Glomerular endothelial cell (primary cell): Measurements from ENCODE around the gene ZMYND8. TPM values are rescaled to one million over a fixed set of nuclear protein-coding genes. Genes with fewer than 3 reads are reported as not detected.
"Not testable (repeated sequence)": the region's sequence is repeated elsewhere in the genome, so short reads cannot be mapped to it uniquely, and the experiment has no call there.

Experiments
- DNase-seq: peaks from one replicate; pipeline ENCODE4 v3.0.0-alpha.2; 2011; ENCODE audit warnings: low read depth, low spot score; ENCODE audit errors: extremely low read depth
- total RNA-seq: library from RNA; depleted of rRNA; stranded (reverse); fragments of >200 nt; gene quantifications from 2 replicates; pipeline ENCODE4 v1.2.3, GENCODE V29; 2015

ZMYND8 gene
- total RNA-seq, 1 donor from 2014 or later, result 44.0 TPM

- no peak for DNase-seq
These were observed 16.8 kb upstream of the ZMYND8 start for GRCh38 chr20:47373206-47373733.

GRCh38 chr20:47370850-47371782, 14.6 kb upstream of the ZMYND8 start:
- no peak for DNase-seq

DNA sequence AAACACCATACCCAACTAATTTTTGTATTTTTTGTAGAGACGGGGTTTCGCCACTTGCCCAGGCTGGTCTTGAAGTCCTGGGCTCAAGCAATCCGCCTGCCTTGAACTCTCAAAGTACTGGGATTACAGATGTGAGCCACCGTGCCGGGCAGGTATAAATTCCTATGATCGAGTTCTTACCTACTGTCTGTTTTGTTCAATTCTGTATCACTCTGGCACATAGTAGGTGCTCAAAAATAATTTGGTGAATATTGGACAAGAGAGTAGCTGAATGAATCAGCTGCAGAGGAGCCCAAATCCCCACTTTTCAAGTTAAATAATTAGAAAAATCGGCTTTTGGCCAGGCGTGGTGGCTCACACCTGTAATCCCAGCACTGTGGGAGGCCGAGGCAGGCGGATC, 13.7 kb upstream of the ZMYND8 start:
- DNase-seq, result no peak

- no peak for DNase-seq
These were observed 11.8 kb upstream of the ZMYND8 start for GRCh38 chr20:47368301-47368700.

DNA sequence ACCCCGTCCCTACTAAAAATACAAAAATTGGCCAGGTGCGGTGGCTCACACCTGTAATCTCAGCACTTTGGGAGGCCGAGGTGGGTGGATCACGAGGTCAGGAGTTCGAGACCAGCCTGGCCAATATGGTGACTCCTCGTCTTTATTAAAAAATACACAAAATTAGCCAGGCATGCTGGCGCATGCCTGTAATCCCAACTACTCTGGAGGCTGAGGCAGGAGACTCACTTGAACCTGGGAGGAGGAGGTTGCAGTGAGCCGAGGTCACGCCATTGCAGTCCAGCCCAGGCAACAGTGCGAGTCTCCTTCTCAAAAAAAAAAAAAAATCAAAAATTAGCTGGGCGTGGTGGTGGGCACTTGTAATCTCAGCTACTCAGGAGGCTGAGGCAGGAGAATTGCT, 9.8 kb upstream of the ZMYND8 start:
- not testable (repeated sequence) for DNase-seq

DNA sequence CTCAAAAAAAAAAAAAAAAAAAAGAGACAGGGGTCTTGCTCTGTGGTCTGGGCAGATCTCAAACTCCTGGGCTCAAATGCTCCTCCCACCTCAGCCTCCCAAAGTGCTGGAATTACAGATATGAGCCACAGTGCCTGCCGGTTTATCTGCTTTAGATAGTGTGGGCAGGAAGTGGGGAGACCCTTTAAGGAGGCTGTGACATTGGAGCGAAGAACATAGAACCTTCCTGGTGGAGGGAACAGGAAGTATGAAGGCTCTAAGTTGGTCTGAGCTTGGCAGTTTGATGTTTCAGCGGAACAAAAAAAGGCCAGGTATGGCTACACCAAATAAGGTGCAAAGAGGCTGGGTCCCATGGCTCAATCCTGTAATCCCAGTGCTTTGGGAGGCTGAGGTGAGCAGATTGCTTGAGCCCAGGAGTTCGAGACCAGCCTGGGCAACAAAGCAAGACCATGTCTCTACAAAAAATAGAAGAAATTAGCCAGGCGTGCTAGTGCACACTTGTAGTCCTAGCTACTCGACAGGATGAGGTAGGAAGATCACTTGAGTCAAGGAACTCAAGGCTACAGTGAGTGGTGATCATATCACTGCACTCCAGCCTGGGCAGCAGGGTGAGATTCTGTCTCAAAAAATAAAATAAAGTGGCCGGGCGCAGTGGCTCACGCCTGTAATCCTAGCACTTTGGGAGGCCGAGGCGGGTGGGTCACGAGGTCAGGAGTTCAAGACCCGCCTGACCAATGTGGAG, 8.7 kb upstream of the ZMYND8 start:
- no peak for DNase-seq

- DNase-seq, result no peak
These were observed 6.1 kb upstream of the ZMYND8 start for GRCh38 chr20:47362361-47363219.

GRCh38 chr20:47361057-47361915, 4.8 kb upstream of the ZMYND8 start:
- no peak for DNase-seq

DNA sequence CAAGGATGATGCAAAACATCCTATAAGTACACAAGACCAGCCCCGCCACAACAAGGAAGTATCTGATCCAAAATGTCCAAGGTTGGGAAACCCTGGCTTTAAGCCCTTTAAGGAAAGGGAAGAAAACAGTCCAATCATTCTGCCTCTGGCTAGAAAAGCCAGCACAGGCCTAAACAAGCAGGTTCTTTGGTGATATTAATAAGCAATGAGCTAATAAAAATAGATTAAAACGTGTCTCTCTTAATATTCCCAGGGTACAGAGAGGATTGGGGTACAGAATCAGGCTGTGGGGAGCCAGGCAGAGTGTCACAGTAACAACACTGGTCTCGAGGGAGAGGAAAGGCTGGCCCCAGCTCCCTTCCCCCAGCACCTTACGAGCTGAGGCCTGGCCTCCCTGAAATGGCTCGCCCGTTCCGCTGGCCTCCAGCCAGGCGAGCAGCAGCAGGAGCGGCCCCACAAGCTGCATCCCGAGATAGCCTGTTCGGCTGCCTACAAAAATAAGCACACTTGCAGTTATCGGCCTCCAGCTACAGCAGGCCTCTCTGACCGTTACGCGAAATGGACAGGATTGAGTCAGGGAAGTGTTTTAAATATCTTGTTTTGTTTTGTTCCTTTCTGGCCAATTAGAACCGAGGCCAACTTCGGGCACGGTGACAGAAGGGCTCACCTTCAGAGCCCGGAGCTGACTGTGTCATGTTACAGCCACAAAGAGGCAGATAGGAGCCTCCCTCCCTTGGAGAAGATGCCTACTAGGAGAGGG, 4.0 kb upstream of the ZMYND8 start:
- peak; percentile 93 for DNase-seq

- no peak for DNase-seq
These were observed 3.2 kb upstream of the ZMYND8 start for GRCh38 chr20:47359530-47360296.

- DNase-seq, result peak; percentile 91
These were observed 2.4 kb upstream of the ZMYND8 start for GRCh38 chr20:47358672-47359529.

DNA sequence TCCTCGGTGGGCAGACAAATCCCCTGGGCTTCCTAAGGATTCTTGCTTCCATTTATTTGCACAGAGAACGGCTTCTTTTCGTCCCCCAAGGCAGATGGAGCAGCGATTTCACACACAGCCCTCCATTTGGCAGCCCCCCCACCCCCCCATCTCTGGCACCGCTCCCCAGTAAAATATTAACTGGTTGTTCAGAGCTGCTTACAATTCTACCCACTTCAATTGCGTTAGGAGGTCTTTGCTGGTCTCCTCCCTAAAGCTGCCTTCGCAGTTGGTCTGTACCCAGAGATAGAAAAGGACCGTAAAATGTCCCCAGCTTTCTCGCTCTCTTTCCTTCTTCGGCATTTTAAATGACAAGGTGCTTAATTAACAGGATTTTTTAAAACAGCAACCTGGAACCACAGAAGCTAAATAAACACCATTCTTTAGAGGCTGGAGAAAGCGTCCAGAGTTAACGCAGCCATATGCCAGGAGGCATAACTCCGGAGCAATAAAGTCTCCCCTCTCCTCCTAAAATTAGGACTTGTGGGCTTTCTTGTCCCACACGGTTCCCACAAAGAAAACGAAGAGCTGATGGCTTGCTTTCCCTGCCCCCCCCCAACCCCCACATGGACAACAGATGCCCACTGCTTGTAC, 1.7 kb upstream of the ZMYND8 start:
- no peak for DNase-seq

DNA sequence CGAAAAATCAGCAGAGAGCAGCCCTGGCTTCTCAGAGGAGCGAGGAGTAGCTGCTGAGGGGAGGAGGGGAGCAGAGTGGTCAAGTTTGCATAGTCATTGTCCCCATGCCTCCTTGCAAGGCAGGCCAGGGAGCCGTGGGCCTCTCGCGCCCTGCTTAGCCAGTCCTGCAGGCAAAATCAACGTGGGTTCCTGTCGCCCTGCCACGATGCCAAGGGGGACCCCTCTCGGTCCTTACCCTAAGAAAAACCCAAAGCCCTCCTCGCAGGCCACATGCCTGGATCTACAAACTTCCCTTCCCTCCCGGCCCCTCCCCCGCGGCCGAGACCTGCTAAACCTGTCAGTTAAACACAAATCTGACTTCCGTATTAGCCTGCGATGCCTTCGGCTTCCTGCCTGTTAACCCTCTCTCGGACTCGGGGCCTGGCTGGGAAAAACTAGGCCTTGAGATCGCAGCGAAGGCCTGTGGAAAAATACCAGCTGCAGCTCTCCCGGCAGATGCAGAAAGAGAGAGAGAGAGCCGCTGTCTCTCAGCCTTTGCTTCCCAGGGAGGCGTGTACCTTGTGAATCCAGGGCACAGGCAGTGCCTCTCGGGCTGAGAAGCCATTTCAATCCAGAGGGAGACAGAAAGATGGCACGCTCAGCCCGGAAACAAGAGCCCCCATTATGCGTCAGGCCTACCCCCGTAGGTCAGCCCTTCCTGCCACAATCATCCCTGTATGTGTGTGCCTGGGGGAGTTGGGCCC, 968 bp upstream of the ZMYND8 start:
- DNase-seq, result peak; percentile 86

- no peak for DNase-seq
These were observed 326 bp downstream of the ZMYND8 start for GRCh38 chr20:47356220-47356525.

- no peak for DNase-seq
These were observed 845 bp downstream of the ZMYND8 start for GRCh38 chr20:47355489-47356219.
